ENCODE data around the gene MEIS3.
A peak's percentile ranks its signal among the peaks of the same experiment; 100 is the strongest.

The MEIS3 gene

GRCh38 chr19:47443331-47443730 is 24.0 kb upstream of the MEIS3 start:
- Histone ChIP-seq H3K27ac (ENCODE audit: extremely low read depth, low read depth, low read length) (no peak overlapping the region), H3K36me3 (ENCODE audit: control insufficient read depth in 2 of 2, insufficient read depth in 1 of 2, low read length in 2 of 2) (no peaks in the 10 kb centered on the region), H3K9me3 (ENCODE audit: control insufficient read depth, insufficient read depth, low read depth, low read length) (no peaks in the 10 kb centered on the region), H3K4me3 (ENCODE audit: low read depth, low read length) (no peak overlapping the region), H3K4me1 (ENCODE audit: control insufficient read depth, insufficient read depth, low read length) (peaks cover 4% of the 10 kb centered on the region; the same call in 1 of the 2 replicates)
- TF ChIP-seq EGR2 (tag by site-specific recombination; IDR thresholded peaks at IDR 0.05; ENCODE audit: low read depth) (peak; percentile 92), WT1 (tag by site-specific recombination; IDR thresholded peaks at IDR 0.05) (no peak), ZFHX2 (tag by site-specific recombination; conservative IDR thresholded peaks at IDR 0.05) (peak; percentile 94)
- ChIA-PET POLR2A (no interaction called here), CTCF (interaction anchor here (1.1 to 1.9 kb wide), 2 partner anchors 15 to 65 kb away, joined by 3 to 5 read pairs; no protein-coding TSS in a partner anchor)

DNA sequence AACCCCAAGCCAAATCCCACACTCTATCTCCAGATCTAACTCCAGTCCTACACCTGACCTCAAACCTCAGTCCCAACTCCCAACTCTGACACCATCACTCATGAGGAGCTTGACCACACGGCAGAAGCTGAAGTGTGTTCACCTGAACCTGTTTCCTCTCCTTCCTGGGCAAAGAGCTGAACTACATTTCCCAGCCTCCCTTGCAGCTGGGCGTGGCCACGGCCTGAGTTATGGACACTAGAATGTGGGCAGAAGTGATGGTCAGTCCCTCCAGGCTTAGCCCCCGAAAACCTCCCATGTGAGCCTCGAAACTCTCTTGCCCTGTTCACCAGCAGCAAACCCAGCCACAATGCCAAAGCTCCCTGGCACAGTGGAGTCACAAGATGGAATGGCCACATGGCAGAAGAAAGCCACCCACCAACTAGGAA is 19.5 kb upstream of the MEIS3 start:
- ChIA-PET POLR2A (interaction anchor here (1.0 to 1.4 kb wide), 3 partner anchors 11 to 45 kb away, joined by 3 to 5 read pairs (median 4); no protein-coding TSS in a partner anchor), CTCF (interaction anchor here (0.6 to 6.3 kb wide), 10 partner anchors 11 to 1397 kb away, joined by 3 to 102 read pairs (median 6); partner anchors contain the start of genes DHX34 and KPTN)
- TF ChIP-seq ZNF335 (tag by site-specific recombination; conservative IDR thresholded peaks at IDR 0.05) (peak; percentile 90), YY2 (tag by site-specific recombination; IDR thresholded peaks at IDR 0.05) (0 out of 2 replicates have a peak, but pooled peaks have one; percentile 30), KLF9 (tag by site-specific recombination; IDR thresholded peaks at IDR 0.05; ENCODE audit: low read depth) (peak; percentile 84), ZBTB1 (tag by site-specific recombination; IDR thresholded peaks at IDR 0.05) (no peak), ZNF76 (tag by site-specific recombination; IDR thresholded peaks at IDR 0.05; ENCODE audit: borderline replicate concordance, low read depth) (peak; percentile 35; the same call in 1 of the 2 replicates), ZNF660 (tag by site-specific recombination; IDR thresholded peaks at IDR 0.05) (no peak), KLF7 (tag by site-specific recombination; IDR thresholded peaks at IDR 0.05; ENCODE audit: borderline replicate concordance) (peak; percentile 71; the same call in 1 of the 2 replicates), REST (tag by site-specific recombination; IDR thresholded peaks at IDR 0.05) (no peak), SP3 (tag by site-specific recombination; IDR thresholded peaks at IDR 0.05) (peak; percentile 89), KLF8 (tag by site-specific recombination; IDR thresholded peaks at IDR 0.05) (peak; percentile 53; the same call in 1 of the 2 replicates), KLF1 (tag by site-specific recombination; IDR thresholded peaks at IDR 0.05) (peak; percentile 61; the same call in 1 of the 2 replicates), ZFHX2 (tag by site-specific recombination; conservative IDR thresholded peaks at IDR 0.05) (0 out of 2 replicates have a peak, but pooled peaks have one; percentile 15), ZNF449 (tag by site-specific recombination; IDR thresholded peaks at IDR 0.05) (no peak)
- Histone ChIP-seq H3K4me1 (ENCODE audit: control insufficient read depth, insufficient read depth, low read length) (no peaks in the 10 kb centered on the region), H3K27ac (ENCODE audit: extremely low read depth, low read depth, low read length) (no peak overlapping the region), H3K4me3 (ENCODE audit: low read depth, low read length) (no peak overlapping the region), H3K9me3 (ENCODE audit: control insufficient read depth, insufficient read depth, low read depth, low read length) (no peaks in the 10 kb centered on the region), H3K36me3 (ENCODE audit: control insufficient read depth in 2 of 2, insufficient read depth in 1 of 2, low read length in 2 of 2) (no peaks in the 10 kb centered on the region)

DNA sequence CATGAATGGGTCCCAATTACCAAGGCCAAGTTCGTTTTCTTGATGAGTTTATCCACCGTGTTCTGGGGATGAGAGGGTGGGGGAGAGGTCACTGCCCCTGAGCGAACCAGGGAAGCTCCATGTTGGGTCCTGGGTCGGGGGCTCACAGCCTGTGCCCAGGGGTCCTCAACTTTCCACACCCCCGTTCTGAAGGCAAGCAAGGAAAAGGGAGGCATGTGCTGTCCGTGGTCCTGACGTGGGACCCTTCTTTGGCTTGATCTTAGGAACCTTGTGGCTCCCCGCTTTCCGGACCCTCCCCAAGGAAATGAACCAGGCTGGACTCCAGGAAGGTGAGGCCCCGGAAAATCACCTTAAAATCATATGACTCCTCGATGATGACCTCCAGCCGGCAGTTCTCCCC is 18.2 kb upstream of the MEIS3 start:
- no peak overlapping the region for H3K4me3 ChIP-seq (ENCODE audit: low read depth, low read length)
- TF ChIP-seq REST (tag by site-specific recombination; IDR thresholded peaks at IDR 0.05) = peak; percentile 94
- TF ChIP-seq ZNF121 (tag by site-specific recombination; IDR thresholded peaks at IDR 0.05) = no peak
- H3K36me3 ChIP-seq (ENCODE audit: control insufficient read depth in 2 of 2, insufficient read depth in 1 of 2, low read length in 2 of 2) = no peaks in the 10 kb centered on the region
- no peaks in the 10 kb centered on the region for H3K4me1 ChIP-seq (ENCODE audit: control insufficient read depth, insufficient read depth, low read length)
- ChIA-PET CTCF (interaction anchor here (0.6 to 6.3 kb wide), 12 partner anchors 9 to 275 kb away, joined by 3 to 102 read pairs (median 6); partner anchors contain the start of genes KPTN and NAPA), POLR2A (no interaction called here)
- H3K27ac ChIP-seq (ENCODE audit: extremely low read depth, low read depth, low read length) = no peak overlapping the region
- H3K9me3 ChIP-seq (ENCODE audit: control insufficient read depth, insufficient read depth, low read depth, low read length) = no peaks in the 10 kb centered on the region

Measured in HEK293 (cell line).